H1 (cell line): ENCODE data around the gene AGFG2. TPM values are rescaled to one million over a fixed set of nuclear protein-coding genes. Genes with fewer than 3 reads are reported as not detected.

Source experiments
- CTCF ChIA-PET: fragments of 300-600 bp; sonication (Branson Sonifier 250); formaldehyde crosslinking; loops from one replicate; lab custom pipeline; 2021; ENCODE audit not compliant: partially characterized antibody; lab: Charles Lee
- POLR2A ChIA-PET: fragments of 300-600 bp; sonication (Branson Sonifier 250); formaldehyde crosslinking; loops from one replicate; lab custom pipeline; 2021; ENCODE audit warnings: inconsistent platforms; ENCODE audit not compliant: partially characterized antibody; lab: Charles Lee
- DNase-seq, 2 experiments: peaks; one replicate each; pipeline versions ENCODE4 v3.0.0 to v3.0.0-alpha.2; 2010 to 2022; ENCODE audit warnings: low spot score in 2 of 2, low read depth in 1 of 2, mixed read lengths in 1 of 2
- FAIRE-seq: peaks from 2 replicates; lab custom pipeline; 2011; peaks lifted over from hg19 to GRCh38; lab: Jason Lieb, UNC
- H2AFZ ChIP-seq: 2 replicates; pipeline ENCODE4 v1.8.1; 2012; ENCODE audit warnings: low read length, inconsistent platforms
- H2AK5ac ChIP-seq: 2 replicates; pipeline ENCODE4 v1.6.1; 2013; ENCODE audit warnings: low read depth, low read length
- H2BK120ac ChIP-seq: replicated peaks from 2 replicates; pipeline ENCODE3; 2013; ENCODE audit warnings: low read depth, low read length, inconsistent platforms
- H2BK12ac ChIP-seq: 2 replicates; pipeline ENCODE4 v1.6.1; 2013; ENCODE audit warnings: low read depth, low read length
- H2BK15ac ChIP-seq: 2 replicates; pipeline ENCODE4 v1.6.1; 2013; ENCODE audit warnings: low read length
- H2BK20ac ChIP-seq: 2 replicates; pipeline ENCODE4 v1.6.1; 2013; ENCODE audit warnings: low read length
- H2BK5ac ChIP-seq: 2 replicates; pipeline ENCODE4 v1.6.1; 2013; ENCODE audit warnings: low read depth, low read length
- H3K14ac ChIP-seq: 2 replicates; pipeline ENCODE4 v1.6.1; 2013; ENCODE audit warnings: inconsistent platforms; ENCODE audit not compliant: insufficient read length
- H3K18ac ChIP-seq: 2 replicates; pipeline ENCODE4 v1.6.1; 2013; ENCODE audit warnings: low read length; ENCODE audit errors: extremely low read depth
- H3K23ac ChIP-seq: 2 replicates; pipeline ENCODE4 v1.6.1; 2013; ENCODE audit warnings: inconsistent platforms; ENCODE audit not compliant: insufficient read length
- H3K23me2 ChIP-seq: 2 replicates; pipeline ENCODE4 v1.6.1; 2013; ENCODE audit warnings: low read depth, low read length
- H3K27ac ChIP-seq: 2 replicates; pipeline ENCODE4 v1.6.1; 2011; ENCODE audit warnings: low read depth, low read length, inconsistent platforms
- H3K27me3 ChIP-seq, 4 experiments: replicated peaks in 1 of 4; 1 replicate in 1 of 4; 2 replicates in 3 of 4; pipeline versions ENCODE4 v1.6.1 to v1.8.1; 2011 to 2013; ENCODE audit warnings: low read length in 3 of 4, mild to moderate bottlenecking in 3 of 4, inconsistent platforms in 2 of 4, mixed read lengths in 2 of 4, moderate library complexity in 1 of 4; ENCODE audit not compliant: control insufficient read depth in 3 of 4, insufficient read depth in 3 of 4; ENCODE audit errors: extremely low read depth in 1 of 4
- H3K36me3 ChIP-seq, 4 experiments: 2 replicates each; pipeline versions ENCODE4 v1.6.1 to v1.8.1; 2011 to 2013; ENCODE audit warnings: mild to moderate bottlenecking in 4 of 4, low read length in 3 of 4, moderate library complexity in 2 of 4, control low read depth in 1 of 4, inconsistent platforms in 1 of 4; ENCODE audit not compliant: insufficient read depth in 4 of 4, control insufficient read depth in 2 of 4
- H3K4ac ChIP-seq: replicated peaks from 2 replicates; pipeline ENCODE3; 2013; ENCODE audit warnings: low read length, low read depth, mixed read lengths, inconsistent platforms; ENCODE audit not compliant: insufficient read length
- H3K4me1 ChIP-seq, 4 experiments: replicated peaks in 1 of 4; 1 replicate in 1 of 4; 2 replicates in 3 of 4; pipeline versions ENCODE4 v1.6.1 to v1.8.1; 2011 to 2013; ENCODE audit warnings: low read length in 3 of 4, inconsistent platforms in 2 of 4, mixed read lengths in 1 of 4; ENCODE audit not compliant: insufficient read depth in 4 of 4, control insufficient read depth in 3 of 4
- H3K4me2 ChIP-seq, 2 experiments: 2 replicates each; pipeline versions ENCODE4 v1.6.1 to v1.8.1; 2011 to 2013; ENCODE audit warnings: low read depth in 2 of 2, low read length in 2 of 2, control low read depth in 1 of 2, inconsistent platforms in 1 of 2, mild to moderate bottlenecking in 1 of 2; ENCODE audit not compliant: insufficient read depth in 1 of 2
- H3K4me3 ChIP-seq, 4 experiments: fragments of 200-600, 300-600 bp in 1 of 4; sonication (generic), shearing (Covaris generic), sonication (Bioruptor Twin) in 1 of 4; 2 replicates each; pipeline versions ENCODE4 v1.5.1 to v1.8.1; 2011 to 2016; ENCODE audit warnings: low read length in 4 of 4, low read depth in 3 of 4, control low read depth in 2 of 4, inconsistent platforms in 2 of 4, mild to moderate bottlenecking in 2 of 4, mixed read lengths in 1 of 4, moderate library complexity in 1 of 4; ENCODE audit not compliant: insufficient read depth in 2 of 4; ENCODE audit errors: extremely low read depth in 1 of 4
- H3K56ac ChIP-seq: replicated peaks from 2 replicates; pipeline ENCODE3; 2013; ENCODE audit warnings: low read depth, mild to moderate bottlenecking, mixed read lengths, low read length, inconsistent platforms; ENCODE audit not compliant: insufficient read length
- H3K79me1 ChIP-seq: 2 replicates; pipeline ENCODE4 v1.6.1; 2013; ENCODE audit warnings: low read depth, low read length, control low read depth
- H3K79me2 ChIP-seq, 2 experiments: 2 replicates each; pipeline versions ENCODE4 v1.6.1 to v1.8.1; 2012 to 2013; ENCODE audit warnings: low read length in 2 of 2, mild to moderate bottlenecking in 2 of 2, inconsistent platforms in 1 of 2; ENCODE audit not compliant: insufficient read depth in 2 of 2, control insufficient read depth in 1 of 2
- H3K9ac ChIP-seq, 4 experiments: replicated peaks in 1 of 4; 1 replicate in 1 of 4; 2 replicates in 3 of 4; pipeline versions ENCODE4 v1.6.1 to v1.8.1; 2011 to 2013; ENCODE audit warnings: low read depth in 3 of 4, low read length in 3 of 4, control low read depth in 2 of 4, mild to moderate bottlenecking in 2 of 4, moderate library complexity in 2 of 4, inconsistent platforms in 1 of 4; ENCODE audit errors: extremely low read depth in 1 of 4
- H3K9me3 ChIP-seq, 2 experiments: 2 replicates each; pipeline versions ENCODE4 v1.6.1 to v1.8.1; 2012 to 2013; ENCODE audit warnings: mild to moderate bottlenecking in 2 of 2, moderate library complexity in 2 of 2, control low read depth in 1 of 2, inconsistent platforms in 1 of 2, low read depth in 1 of 2, low read length in 1 of 2, mixed read lengths in 1 of 2; ENCODE audit not compliant: insufficient read depth in 2 of 2
- H4K20me1 ChIP-seq, 2 experiments: replicated peaks in 1 of 2; 2 replicates each; pipeline versions ENCODE3 to v1.8.1; 2011 to 2013; ENCODE audit warnings: inconsistent platforms in 2 of 2, low read length in 2 of 2, mild to moderate bottlenecking in 1 of 2; ENCODE audit not compliant: insufficient read depth in 2 of 2, control insufficient read depth in 1 of 2
- H4K5ac ChIP-seq: 2 replicates; pipeline ENCODE4 v1.6.1; 2013; ENCODE audit warnings: low read length, low read depth, mixed read lengths, inconsistent platforms; ENCODE audit not compliant: insufficient read length
- H4K8ac ChIP-seq: 2 replicates; pipeline ENCODE4 v1.8.0; 2013; ENCODE audit warnings: mild to moderate bottlenecking, moderate library complexity, low read length, inconsistent platforms; ENCODE audit not compliant: insufficient read depth; ENCODE audit errors: extremely low read depth
- H4K91ac ChIP-seq: replicated peaks from 2 replicates; pipeline ENCODE3; 2013; ENCODE audit warnings: low read length, mixed read lengths, inconsistent platforms; ENCODE audit not compliant: insufficient read length
- CBX5 ChIP-seq: fragments of 300-800, 300-1000 bp; sonication (generic); IDR thresholded peaks from 2 replicates; pipeline ENCODE4 v1.7.1; 2016; ENCODE audit warnings: antibody characterized with exemption, low read length, low read depth
- CEBPB ChIP-seq: IDR thresholded peaks from 2 replicates; pipeline ENCODE4 v1.6.1; 2012; ENCODE audit warnings: low read depth, low read length
- CHD1 ChIP-seq: IDR thresholded peaks from 2 replicates; pipeline ENCODE4 v1.6.1; 2012; ENCODE audit warnings: low read depth, low read length, improper control_type of control experiment
- E2F6 ChIP-seq: IDR thresholded peaks from 2 replicates; pipeline ENCODE4 v1.6.1; 2012; ENCODE audit warnings: inconsistent platforms
- GTF2F1 ChIP-seq: IDR thresholded peaks from 2 replicates; pipeline ENCODE4 v1.6.1; 2012; ENCODE audit warnings: low read depth, low read length, improper control_type of control experiment, borderline replicate concordance
- KDM5A ChIP-seq: fragments of 200-600 bp; IDR thresholded peaks from 2 replicates; pipeline ENCODE4 v1.7.1; 2012; ENCODE audit warnings: mild to moderate bottlenecking, low read length, inconsistent platforms, mixed read lengths
- MAFK ChIP-seq: IDR thresholded peaks from 2 replicates; pipeline ENCODE4 v1.6.1; 2012; ENCODE audit warnings: low read depth, mild to moderate bottlenecking, improper control_type of control experiment, low read length
- MAX ChIP-seq: IDR thresholded peaks from 2 replicates; pipeline ENCODE4 v1.6.1; 2012; ENCODE audit warnings: inconsistent platforms
- POLR2A ChIP-seq, 2 experiments: IDR thresholded peaks; 1 replicate in 1 of 2; 2 replicates in 1 of 2; pipeline ENCODE4 v1.6.1; 2011; ENCODE audit warnings: low read depth in 2 of 2, low read length in 2 of 2, mild to moderate bottlenecking in 2 of 2; ENCODE audit errors: control extremely low read depth in 1 of 2
- RAD21 ChIP-seq, 2 experiments: IDR thresholded peaks in 1 of 2; conservative IDR thresholded peaks in 1 of 2; 2 replicates each; pipeline ENCODE4 v1.6.1; 2011; ENCODE audit warnings: low read depth in 2 of 2, low read length in 2 of 2, improper control_type of control experiment in 1 of 2, inconsistent platforms in 1 of 2, mild to moderate bottlenecking in 1 of 2, moderate library complexity in 1 of 2
- RXRA ChIP-seq: IDR thresholded peaks from 2 replicates; pipeline ENCODE4 v1.6.1; 2011; ENCODE audit warnings: low read depth, mild to moderate bottlenecking, low read length, moderate library complexity; ENCODE audit not compliant: insufficient read depth
- WGBS, 2 experiments: shearing (Covaris generic) in 1 of 2; methylation state at CpG; one replicate each; pipeline versions ENCODE4 v1.1.6 to v1.1.7; 2013 to 2015; ENCODE audit warnings: low lambda C conversion rate in 2 of 2, mixed read lengths in 2 of 2, inconsistent platforms in 1 of 2, low coverage in 1 of 2, missing lambda C conversion rate in 1 of 2; ENCODE audit not compliant: insufficient replicate concordance in 2 of 2, insufficient coverage in 1 of 2, insufficient read length in 1 of 2; ENCODE audit errors: extremely low coverage in 1 of 2, missing lambda C conversion rate in 1 of 2; 5-methylcytosine and 5-hydroxymethylcytosine counted together
- polyA plus RNA-seq, 7 experiments: library from polyadenylated mRNA; depleted of rRNA in 3 of 7; stranded (reverse) in 5 of 7; unstranded in 2 of 7; fragments of >200 nt in 5 of 7; fragments of 200-250 nt in 2 of 7; gene quantifications; 1 replicate in 5 of 7; 2 replicates in 1 of 7; 4 replicates in 1 of 7; pipeline versions ENCODE4 v1.2.1 to v1.2.3, GENCODE V29; 2011 to 2013; ENCODE audit warnings: missing spikeins in 2 of 7, mixed read lengths in 2 of 7
- total RNA-seq: library from RNA; stranded (reverse); fragmentation: NEBNext Ultra II Directional; extraction: Animal tissue kit (Norgen Biotek cat#: 25700); gene quantifications from 2 replicates; pipeline ENCODE4 v1.2.1, GENCODE V29; 2021

Gene AGFG2
- total and polyA plus RNA-seq, 2 of the 8 experiments (the other 6 are each of a cell fraction or from before 2014, with no cell fraction given): 7.6 to 11.2 TPM

- H2AFZ ChIP-seq: no peak overlapping the region
- 94% methylated on average over 2 of the region's 2 CpGs; no CpG with 5 or more reads in 1 of the 2 experiments for WGBS, 2 experiments
- peak overlapping the region; percentile 46 for H3K4ac ChIP-seq
- 0 out of 2 replicates have a peak overlapping the region, but pooled peaks have one; percentile 88 for H2BK15ac ChIP-seq
- H3K23ac ChIP-seq: no peak overlapping the region
- H3K23me2 ChIP-seq: peaks cover 8% of the 10 kb centered on the region; the same call in 1 of the 2 replicates
- peak overlapping the region; percentile 92; the same call in 1 of the 2 replicates for H2BK12ac ChIP-seq
- peak overlapping the region; percentile 47 for H2BK120ac ChIP-seq
- H2BK5ac ChIP-seq: peak overlapping the region; percentile 12; the same call in 1 of the 2 replicates
- peak overlapping the region; percentile 86; the same call in 1 of the 2 replicates for H2BK20ac ChIP-seq
- H3K56ac ChIP-seq: no peak overlapping the region
- H3K14ac ChIP-seq: no peak overlapping the region
- H4K20me1 ChIP-seq: peaks cover 0 to 6% of the 10 kb centered on the region in 2 experiments
- peak overlapping the region; percentile 74 to 96; a peak in 3 of 4 replicates for H3K4me2 ChIP-seq
- H3K4me3 ChIP-seq: peak overlapping the region in 1 of 4 experiments; percentile 26; a peak in 1 of 8 replicates
- ChIA-PET CTCF (interaction anchor here (0.9 to 4.8 kb wide), 13 partner anchors 9 to 121 kb away, joined by 3 to 53 read pairs (median 5); partner anchors contain the start of genes FBXO24 and LRCH4), POLR2A (interaction anchor here (0.7 to 4.8 kb wide), 14 partner anchors 13 to 229 kb away, joined by 3 to 83 read pairs (median 5); partner anchors contain the start of genes FBXO24, LRCH4, PCOLCE and ZCWPW1)
- H3K18ac ChIP-seq: 0 out of 2 replicates have a peak overlapping the region, but pooled peaks have one; percentile 14
- FAIRE-seq: no peak
- H3K27ac ChIP-seq: no peak overlapping the region
- no peak for DNase-seq
- H3K9ac ChIP-seq: peak overlapping the region in 1 of 4 experiments; percentile 9; a peak in 1 of 7 replicates
- H3K4me1 ChIP-seq: peaks cover 0 to 41% (median 27%) of the 10 kb centered on the region in 4 experiments; a peak in 6 of 7 replicates
- no peak overlapping the region for H4K91ac ChIP-seq
- no peak overlapping the region for H4K5ac ChIP-seq
- no peak overlapping the region for H4K8ac ChIP-seq
- H3K79me1 ChIP-seq: peaks cover 4% of the 10 kb centered on the region; the same call in 1 of the 2 replicates
- H3K27me3 ChIP-seq: peaks cover 0 to 4% (median under 1%) of the 10 kb centered on the region in 4 experiments; a peak in 1 of 7 replicates
- H2AK5ac ChIP-seq: 0 out of 2 replicates have a peak overlapping the region, but pooled peaks have one; percentile 20
- H3K9me3 ChIP-seq: no peaks in the 10 kb centered on the region
- H3K36me3 ChIP-seq: peaks cover 0 to 15% (median 6%) of the 10 kb centered on the region in 4 experiments; a peak in 5 of 8 replicates
- no peaks in the 10 kb centered on the region for H3K79me2 ChIP-seq
- TF ChIP-seq MAX (no peak), MAFK (no peak), RAD21 (IDR thresholded peaks at IDR 0.05 in 1 of 2, conservative IDR thresholded peaks at IDR 0.05 in 1 of 2; ENCODE audit: low read depth in 2 of 2, low read length in 2 of 2) (no peak), GTF2F1 (no peak), POLR2A (IDR thresholded peaks at IDR 0.05; ENCODE audit: control extremely low read depth in 1 of 2, low read depth in 2 of 2, low read length in 2 of 2) (no peak), CHD1 (no peak), CEBPB (no peak), E2F6 (no peak), RXRA (no peak), KDM5A (no peak), CBX5 (no peak)
Measured at GRCh38 chr7:100571829-100572116, 32.8 kb downstream of the AGFG2 start.
